ENCODE measurements around the gene SCUBE1.

- TF ChIP-seq MAX (IDR thresholded peaks at IDR 0.05) (no peak), EP300 (IDR thresholded peaks at IDR 0.05; ENCODE audit: borderline replicate concordance) (no peak), TAF1 (IDR thresholded peaks at IDR 0.05; ENCODE audit: low read depth) (no peak), USF1 (IDR thresholded peaks at IDR 0.05) (no peak), ZBTB7A (IDR thresholded peaks at IDR 0.05; ENCODE audit: low read depth) (no peak), YY1 (IDR thresholded peaks at IDR 0.05; ENCODE audit: low read depth) (no peak), RAD21 (IDR thresholded peaks at IDR 0.05; ENCODE audit: low read depth) (no peak), TCF12 (IDR thresholded peaks at IDR 0.05; ENCODE audit: low read depth) (no peak), REST (IDR thresholded peaks at IDR 0.05; ENCODE audit: low read depth) (no peak)
Measured at GRCh38 chr22:43147821-43148220, 195.4 kb downstream of the SCUBE1 start.
